GM21423 (cell line): Measurements from ENCODE around the gene MBNL2.

ENCODE experiments used
- ATAC-seq: cut with Tn5 transposase; IDR thresholded peaks from one replicate; pipeline ENCODE4 v1.9.1; 2021; ENCODE audit warnings: mild to moderate bottlenecking, moderate library complexity; ENCODE audit not compliant: unreplicated experiment

MBNL2 gene

GRCh38 chr13:97434397-97435201 lies 212.5 kb downstream of the MBNL2 start:
- no peak for ATAC-seq

DNA sequence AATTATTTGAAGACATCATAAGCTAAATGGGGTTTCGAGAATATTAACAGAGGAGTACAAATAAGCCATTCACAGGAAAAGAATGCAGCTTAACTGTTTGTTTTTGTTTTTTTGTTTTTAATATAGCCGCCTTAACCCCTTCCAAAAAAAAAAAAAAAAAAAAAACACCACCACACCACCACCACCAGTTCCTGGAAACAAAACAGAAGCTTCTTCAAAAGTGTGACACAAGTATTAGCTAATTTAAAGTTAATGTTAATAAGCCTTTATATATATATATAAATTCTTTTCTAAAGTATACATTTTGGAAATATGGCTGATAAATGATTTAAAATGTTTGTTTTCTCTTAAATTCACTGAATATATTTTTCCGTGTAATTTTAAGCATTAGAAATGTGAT lies 213.2 kb downstream of the MBNL2 start:
- ATAC-seq: no peak

DNA sequence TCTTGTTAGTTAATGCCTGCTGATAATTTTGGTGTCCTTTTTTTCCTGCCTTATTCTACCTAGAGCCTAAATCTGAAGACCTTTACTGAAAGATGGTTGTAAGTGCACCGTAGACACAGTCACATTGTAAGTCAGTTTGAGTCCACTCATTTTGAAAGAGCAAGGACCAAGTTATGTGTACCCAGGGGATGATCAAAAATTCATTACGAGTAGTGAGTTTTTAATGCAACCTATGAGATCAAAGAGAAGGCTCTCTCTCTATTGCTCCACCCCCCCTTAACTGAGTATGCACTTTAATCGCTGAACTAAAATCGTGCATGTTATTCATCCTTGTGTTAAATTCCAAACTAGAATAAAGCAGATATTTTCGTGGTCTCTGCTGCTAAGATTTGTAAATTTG lies 213.7 kb downstream of the MBNL2 start:
- ATAC-seq: no peak

GRCh38 chr13:97436845-97437244 lies 214.7 kb downstream of the MBNL2 start:
- no peak for ATAC-seq

GRCh38 chr13:97437729-97438128 lies 215.6 kb downstream of the MBNL2 start:
- no peak for ATAC-seq

DNA sequence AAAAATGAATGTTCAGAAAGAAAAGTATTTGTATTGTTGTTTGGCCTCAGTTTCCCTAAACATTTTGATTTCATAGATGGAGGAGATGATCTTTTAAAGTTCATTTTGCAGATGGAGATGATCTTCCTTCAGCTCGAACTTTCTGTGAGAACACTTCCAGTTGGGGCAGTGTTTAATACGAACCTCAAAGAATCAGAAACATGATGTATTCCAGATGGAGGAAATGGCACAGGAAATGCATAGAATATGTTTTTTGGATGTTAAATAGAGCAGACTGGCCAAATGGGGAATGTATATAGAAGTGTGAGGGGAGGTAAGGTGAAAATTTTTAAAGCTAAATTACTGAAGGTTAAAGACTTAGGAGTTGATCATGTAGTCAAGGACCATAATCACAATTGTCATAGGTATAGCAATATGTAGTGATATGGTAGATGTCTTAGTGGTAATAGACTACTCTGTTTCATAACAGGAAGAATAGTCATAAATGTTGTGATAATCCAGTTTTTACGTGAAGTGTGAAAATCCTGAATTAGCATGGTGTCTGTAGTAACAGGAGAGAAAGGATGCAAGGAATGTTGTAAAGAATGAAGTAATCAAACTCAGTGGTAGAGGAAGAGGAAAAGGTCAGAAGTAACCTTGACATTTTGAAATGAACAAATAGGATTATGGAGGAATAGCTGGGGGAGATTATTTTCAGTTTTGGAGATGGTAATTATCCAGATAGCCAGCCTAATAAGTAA lies 216.9 kb downstream of the MBNL2 start:
- no peak for ATAC-seq

GRCh38 chr13:97440598-97441170 lies 218.6 kb downstream of the MBNL2 start:
- no peak for ATAC-seq

GRCh38 chr13:97441368-97441767 lies 219.2 kb downstream of the MBNL2 start:
- no peak for ATAC-seq
